IPS-18a (cell line): ENCODE results near the gene CYTH3.

Experiments used
- H3K27ac ChIP-seq: one replicate; pipeline ENCODE4 v1.5.1; 2013; ENCODE audit warnings: low read length
- H3K27me3 ChIP-seq: one replicate; pipeline ENCODE4 v1.6.1; 2013; ENCODE audit warnings: mild to moderate bottlenecking, low read length; ENCODE audit not compliant: control insufficient read depth, insufficient read depth
- H3K36me3 ChIP-seq: one replicate; pipeline ENCODE4 v1.6.1; 2013; ENCODE audit warnings: low read depth, low read length; ENCODE audit not compliant: control insufficient read depth
- H3K4me1 ChIP-seq: one replicate; pipeline ENCODE4 v1.6.1; 2013; ENCODE audit warnings: low read depth, low read length; ENCODE audit not compliant: control insufficient read depth
- H3K4me3 ChIP-seq: one replicate; pipeline ENCODE4 v1.5.1; 2013; ENCODE audit warnings: low read length
- H3K9ac ChIP-seq: one replicate; pipeline ENCODE4 v1.6.1; 2013; ENCODE audit warnings: mild to moderate bottlenecking, low read length, moderate library complexity
- H3K9me3 ChIP-seq: one replicate; pipeline ENCODE4 v1.6.1; 2013; ENCODE audit warnings: low read depth, low read length; ENCODE audit not compliant: control insufficient read depth

CYTH3 gene

GRCh38 chr7:6167587-6168476, 104.6 kb downstream of the CYTH3 start:
- no peak overlapping the region for H3K9ac ChIP-seq
- no peaks in the 10 kb centered on the region for H3K27me3 ChIP-seq
- H3K36me3 ChIP-seq: no peaks in the 10 kb centered on the region
- H3K27ac ChIP-seq: no peak overlapping the region
- H3K4me3 ChIP-seq: no peak overlapping the region
- peaks cover 16% of the 10 kb centered on the region for H3K4me1 ChIP-seq
- no peaks in the 10 kb centered on the region for H3K9me3 ChIP-seq

- no peak overlapping the region for H3K9ac ChIP-seq
These were observed 105.3 kb downstream of the CYTH3 start for GRCh38 chr7:6167004-6167551.

GRCh38 chr7:6166443-6166891, 106.0 kb downstream of the CYTH3 start:
- Histone ChIP-seq H3K36me3 (peaks cover 10% of the 10 kb centered on the region), H3K27ac (no peak overlapping the region), H3K9me3 (no peaks in the 10 kb centered on the region), H3K4me3 (no peak overlapping the region), H3K9ac (no peak overlapping the region), H3K27me3 (no peaks in the 10 kb centered on the region), H3K4me1 (peaks cover 3% of the 10 kb centered on the region)

More at GRCh38 chr7:6167004-6167551, 105.3 kb downstream of the CYTH3 start:
- Histone ChIP-seq H3K4me1 (peaks cover 9% of the 10 kb centered on the region), H3K4me3 (no peak overlapping the region), H3K27me3 (no peaks in the 10 kb centered on the region), H3K9me3 (no peaks in the 10 kb centered on the region), H3K27ac (no peak overlapping the region), H3K36me3 (peaks cover 4% of the 10 kb centered on the region)

GRCh38 chr7:6165521-6166320, 106.7 kb downstream of the CYTH3 start:
- Histone ChIP-seq H3K4me1 (no peaks in the 10 kb centered on the region), H3K9me3 (no peaks in the 10 kb centered on the region), H3K4me3 (no peak overlapping the region), H3K9ac (no peak overlapping the region), H3K36me3 (peaks cover 18% of the 10 kb centered on the region), H3K27me3 (no peaks in the 10 kb centered on the region), H3K27ac (no peak overlapping the region)

- Histone ChIP-seq H3K27ac (no peak overlapping the region), H3K4me3 (no peak overlapping the region), H3K9ac (no peak overlapping the region), H3K9me3 (no peaks in the 10 kb centered on the region), H3K4me1 (no peaks in the 10 kb centered on the region), H3K27me3 (no peaks in the 10 kb centered on the region), H3K36me3 (peaks cover 21% of the 10 kb centered on the region)
These were observed 107.3 kb downstream of the CYTH3 start for GRCh38 chr7:6165075-6165474.

- Histone ChIP-seq H3K4me1 (no peaks in the 10 kb centered on the region), H3K36me3 (peaks cover 21% of the 10 kb centered on the region), H3K9ac (no peak overlapping the region), H3K27me3 (no peaks in the 10 kb centered on the region), H3K4me3 (no peak overlapping the region), H3K27ac (no peak overlapping the region), H3K9me3 (no peaks in the 10 kb centered on the region)
These were observed 107.9 kb downstream of the CYTH3 start for GRCh38 chr7:6164491-6164890.

DNA sequence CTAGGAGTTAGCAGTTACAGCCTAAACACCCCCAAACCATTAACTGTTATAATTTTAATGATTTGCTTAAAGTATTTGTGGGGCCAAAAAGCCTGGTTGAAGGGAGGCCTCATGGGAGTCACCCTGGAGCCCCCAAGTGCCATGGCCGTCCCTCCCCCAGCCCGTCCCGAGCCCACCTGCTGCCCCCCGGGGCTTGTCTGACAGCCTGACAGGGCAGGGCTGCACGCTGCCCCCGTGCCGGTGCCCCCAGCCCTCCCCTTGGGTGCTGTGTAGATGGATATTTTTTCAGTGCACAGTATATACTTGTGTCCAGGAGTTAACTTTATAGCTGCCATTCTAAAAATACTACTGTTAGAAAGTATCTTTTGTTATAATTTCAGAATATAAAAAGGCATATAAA, 108.4 kb downstream of the CYTH3 start:
- Histone ChIP-seq H3K4me3 (no peak overlapping the region), H3K27ac (no peak overlapping the region), H3K36me3 (peaks cover 21% of the 10 kb centered on the region), H3K4me1 (no peaks in the 10 kb centered on the region), H3K27me3 (no peaks in the 10 kb centered on the region), H3K9ac (no peak overlapping the region), H3K9me3 (no peaks in the 10 kb centered on the region)

GRCh38 chr7:6163402-6163801, 109.0 kb downstream of the CYTH3 start:
- Histone ChIP-seq H3K27ac (no peak overlapping the region), H3K27me3 (no peaks in the 10 kb centered on the region), H3K36me3 (peaks cover 21% of the 10 kb centered on the region), H3K4me3 (no peak overlapping the region), H3K9ac (no peak overlapping the region), H3K9me3 (no peaks in the 10 kb centered on the region), H3K4me1 (no peaks in the 10 kb centered on the region)

- H3K27ac ChIP-seq: no peak overlapping the region
- H3K9me3 ChIP-seq: no peaks in the 10 kb centered on the region
- H3K4me3 ChIP-seq: no peak overlapping the region
- H3K27me3 ChIP-seq: no peaks in the 10 kb centered on the region
- H3K9ac ChIP-seq: no peak overlapping the region
- no peaks in the 10 kb centered on the region for H3K4me1 ChIP-seq
- peaks cover 26% of the 10 kb centered on the region for H3K36me3 ChIP-seq
These were observed 109.6 kb downstream of the CYTH3 start for GRCh38 chr7:6162650-6163366.

- no peaks in the 10 kb centered on the region for H3K27me3 ChIP-seq
- H3K4me1 ChIP-seq: no peaks in the 10 kb centered on the region
- peaks cover 29% of the 10 kb centered on the region for H3K36me3 ChIP-seq
- H3K27ac ChIP-seq: no peak overlapping the region
- H3K9me3 ChIP-seq: no peaks in the 10 kb centered on the region
- no peak overlapping the region for H3K4me3 ChIP-seq
- H3K9ac ChIP-seq: no peak overlapping the region
These were observed 110.1 kb downstream of the CYTH3 start for GRCh38 chr7:6162331-6162620.
